GM12892 (cell line): ENCODE results near the gene SEC61G.

ENCODE experiments used
- POLR2A ChIP-seq: IDR thresholded peaks from 2 replicates; pipeline ENCODE4 v1.6.1; 2011; ENCODE audit warnings: low read depth, low read length, control low read depth
- POLR2AphosphoS5 ChIP-seq: IDR thresholded peaks from 2 replicates; pipeline ENCODE4 v1.6.1; 2011; ENCODE audit warnings: low read depth, low read length, control low read depth
- TAF1 ChIP-seq: IDR thresholded peaks from 2 replicates; pipeline ENCODE4 v1.6.1; 2011; ENCODE audit warnings: low read depth, mild to moderate bottlenecking, control low read depth, low read length, borderline replicate concordance

- TF ChIP-seq POLR2AphosphoS5 (no peak), POLR2A (no peak), TAF1 (no peak)
Observed at GRCh38 chr7:54792383-54792782, 33.4 kb upstream of the SEC61G start.
